NCI-H2171 (cell line): Measurements from ENCODE around the gene LRP1B.

Experiments
- DNase-seq: peaks from one replicate; lab custom pipeline; 2025; lab: John Stamatoyannopoulos, UW

LRP1B gene

GRCh38 chr2:140814141-140814540 lies 1316.7 kb downstream of the LRP1B start:
- DNase-seq, result peak; percentile 30

- DNase-seq, result no peak
These were observed 1322.0 kb downstream of the LRP1B start for GRCh38 chr2:140808820-140809219.

- no peak for DNase-seq
These were observed 1322.6 kb downstream of the LRP1B start for GRCh38 chr2:140808211-140808610.

GRCh38 chr2:140804700-140805260 lies 1326.0 kb downstream of the LRP1B start:
- DNase-seq, result no peak

- DNase-seq, result no peak
These were observed 1329.5 kb downstream of the LRP1B start for GRCh38 chr2:140801311-140801710.

GRCh38 chr2:140797718-140798117 lies 1333.1 kb downstream of the LRP1B start:
- no peak for DNase-seq

GRCh38 chr2:140791802-140792201 lies 1339.0 kb downstream of the LRP1B start:
- DNase-seq, result no peak

- DNase-seq, result no peak
These were observed 1344.2 kb downstream of the LRP1B start for GRCh38 chr2:140786585-140786984.

- peak; percentile 73 for DNase-seq
These were observed 1355.4 kb downstream of the LRP1B start for GRCh38 chr2:140775411-140775810.

- no peak for DNase-seq
These were observed 1360.2 kb downstream of the LRP1B start for GRCh38 chr2:140770645-140771044.

- DNase-seq, result no peak
These were observed 1369.0 kb downstream of the LRP1B start for GRCh38 chr2:140761807-140762206.

- no peak for DNase-seq
These were observed 1371.2 kb downstream of the LRP1B start for GRCh38 chr2:140759426-140760156.

GRCh38 chr2:140747665-140748064 lies 1383.2 kb downstream of the LRP1B start:
- no peak for DNase-seq

GRCh38 chr2:140747090-140747489 lies 1383.7 kb downstream of the LRP1B start:
- no peak for DNase-seq

GRCh38 chr2:140744379-140744778 lies 1386.4 kb downstream of the LRP1B start:
- no peak for DNase-seq

- DNase-seq, result no peak
These were observed 1393.8 kb downstream of the LRP1B start for GRCh38 chr2:140737006-140737405.

- DNase-seq, result no peak
These were observed 1395.8 kb downstream of the LRP1B start for GRCh38 chr2:140734992-140735391.

GRCh38 chr2:140718999-140719398 lies 1411.8 kb downstream of the LRP1B start:
- DNase-seq, result peak; percentile 48

- no peak for DNase-seq
These were observed 1413.3 kb downstream of the LRP1B start for GRCh38 chr2:140717481-140717880.

GRCh38 chr2:140714586-140714985 lies 1416.2 kb downstream of the LRP1B start:
- no peak for DNase-seq

GRCh38 chr2:140711867-140712266 lies 1418.9 kb downstream of the LRP1B start:
- DNase-seq, result no peak

GRCh38 chr2:140701726-140702125 lies 1429.1 kb downstream of the LRP1B start:
- DNase-seq, result peak; percentile 14

GRCh38 chr2:140698636-140699035 lies 1432.2 kb downstream of the LRP1B start:
- DNase-seq, result no peak

GRCh38 chr2:140696449-140696848 lies 1434.4 kb downstream of the LRP1B start:
- peak; percentile 21 for DNase-seq
